OCI-LY1 (cell line): Measurements from ENCODE around the gene ILF3.

Source experiments
- H2AFZ ChIP-seq: fragments of 200-600 bp; sonication (generic), shearing (Covaris generic); 2 replicates; pipeline ENCODE4 v1.6.0; 2014; ENCODE audit warnings: antibody characterized with exemption, mild to moderate bottlenecking, low read length
- H3F3A ChIP-seq: fragments of 200-600 bp; sonication (generic), shearing (Covaris generic); 2 replicates; pipeline ENCODE4 v1.6.0; 2014; ENCODE audit warnings: mild to moderate bottlenecking, antibody characterized with exemption, low read length, moderate library complexity; ENCODE audit not compliant: insufficient read depth
- H3K27ac ChIP-seq: fragments of 200-600 bp; sonication (generic); 2 replicates; pipeline ENCODE4 v1.5.1; 2014; ENCODE audit warnings: low read length, mixed run types, mild to moderate bottlenecking, low read depth; ENCODE audit not compliant: poor library complexity, severe bottlenecking
- H3K27me3 ChIP-seq: fragments of 200-600 bp; sonication (generic); 2 replicates; pipeline ENCODE4 v1.6.0; 2014; ENCODE audit warnings: antibody characterized with exemption, mild to moderate bottlenecking, low read length, moderate library complexity; ENCODE audit not compliant: insufficient read depth
- H3K36me3 ChIP-seq: fragments of 200-600 bp; sonication (generic); 2 replicates; pipeline ENCODE4 v1.6.1; 2014; ENCODE audit warnings: mild to moderate bottlenecking, antibody characterized with exemption, low read length, moderate library complexity, mixed read lengths; ENCODE audit not compliant: insufficient read depth
- H3K4me1 ChIP-seq: fragments of 200-600 bp; sonication (generic); 2 replicates; pipeline ENCODE4 v1.5.1; 2014; ENCODE audit warnings: mild to moderate bottlenecking, low read length, moderate library complexity; ENCODE audit not compliant: insufficient read depth, severe bottlenecking
- H3K4me2 ChIP-seq: fragments of 200-600 bp; sonication (generic), shearing (Covaris generic); 2 replicates; pipeline ENCODE4 v1.6.1; 2014; ENCODE audit warnings: low read length
- H3K4me3 ChIP-seq: fragments of 200-600 bp; sonication (generic); 2 replicates; pipeline ENCODE4 v1.5.1; 2014; ENCODE audit warnings: low read length, low read depth, mild to moderate bottlenecking, mixed read lengths; ENCODE audit not compliant: poor library complexity, severe bottlenecking
- H3K79me2 ChIP-seq: fragments of 200-600 bp; shearing (Covaris generic); 2 replicates; pipeline ENCODE4 v1.6.1; 2016; ENCODE audit warnings: mixed run types, low read length, mixed read lengths; ENCODE audit not compliant: insufficient read depth
- H3K9ac ChIP-seq: fragments of 200-600 bp; sonication (generic), shearing (Covaris generic); 2 replicates; pipeline ENCODE4 v1.6.1; 2014; ENCODE audit warnings: mild to moderate bottlenecking, low read length, mixed read lengths
- H3K9me2 ChIP-seq: fragments of 200-600 bp; sonication (generic), shearing (Covaris generic); 2 replicates; pipeline ENCODE4 v1.6.1; 2014; ENCODE audit warnings: low read depth, mild to moderate bottlenecking, low read length, mixed read lengths
- H3K9me3 ChIP-seq: fragments of 200-600 bp; shearing (Covaris generic); 2 replicates; pipeline ENCODE4 v1.6.1; 2014; ENCODE audit warnings: low read length, mixed read lengths
- H4K20me1 ChIP-seq: fragments of 200-600 bp; sonication (generic), shearing (Covaris generic); 2 replicates; pipeline ENCODE4 v1.6.0; 2016; ENCODE audit warnings: mild to moderate bottlenecking, low read length; ENCODE audit not compliant: insufficient read depth
- CTCF ChIP-seq: fragments of 200-600 bp; sonication (generic), shearing (Covaris generic); IDR thresholded peaks from 2 replicates; pipeline ENCODE4 v1.5.1; 2017; ENCODE audit warnings: mild to moderate bottlenecking, antibody characterized with exemption, low read length, moderate library complexity, mixed read lengths
- EZH2 ChIP-seq: fragments of 200-600 bp; sonication (generic), shearing (Covaris generic); IDR thresholded peaks from 2 replicates; pipeline ENCODE4 v1.8.0; 2017; ENCODE audit warnings: borderline replicate concordance, mixed run types, mild to moderate bottlenecking, antibody characterized with exemption, low read length, moderate library complexity, mixed read lengths

ILF3 gene

GRCh38 chr19:10618846-10619245 lies 35.3 kb upstream of the ILF3 start:
- Histone ChIP-seq H3K36me3 (peaks cover 21% of the 10 kb centered on the region), H3K9ac (no peak overlapping the region), H3K4me1 (peaks cover 7% of the 10 kb centered on the region), H3K27ac (no peak overlapping the region), H3F3A (no peaks in the 10 kb centered on the region), H3K4me2 (no peak overlapping the region), H3K27me3 (no peaks in the 10 kb centered on the region), H3K79me2 (peaks cover 37% of the 10 kb centered on the region), H2AFZ (no peak overlapping the region), H3K9me3 (no peaks in the 10 kb centered on the region), H4K20me1 (no peaks in the 10 kb centered on the region), H3K9me2 (no peaks in the 10 kb centered on the region), H3K4me3 (no peak overlapping the region)
- TF ChIP-seq CTCF (no peak), EZH2 (no peak)

- Histone ChIP-seq H3K79me2 (peaks cover 21% of the 10 kb centered on the region), H3K9ac (no peak overlapping the region), H3K9me2 (no peaks in the 10 kb centered on the region), H4K20me1 (no peaks in the 10 kb centered on the region), H3K36me3 (peaks cover 16% of the 10 kb centered on the region; the same call in 1 of the 2 replicates), H3K4me1 (peaks cover 1% of the 10 kb centered on the region), H3K4me2 (no peak overlapping the region), H3K27me3 (no peaks in the 10 kb centered on the region), H3F3A (no peaks in the 10 kb centered on the region), H3K4me3 (no peak overlapping the region), H3K9me3 (no peaks in the 10 kb centered on the region), H3K27ac (no peak overlapping the region), H2AFZ (no peak overlapping the region)
- TF ChIP-seq EZH2 = no peak
Observed at GRCh38 chr19:10620786-10621185, 33.4 kb upstream of the ILF3 start.

GRCh38 chr19:10621966-10622365 lies 32.2 kb upstream of the ILF3 start:
- TF ChIP-seq CTCF (no peak), EZH2 (no peak)
- Histone ChIP-seq H3K4me1 (no peaks in the 10 kb centered on the region), H3K79me2 (peaks cover 17% of the 10 kb centered on the region), H4K20me1 (no peaks in the 10 kb centered on the region), H3K27me3 (no peaks in the 10 kb centered on the region), H3K36me3 (peaks cover 18% of the 10 kb centered on the region; the same call in 1 of the 2 replicates), H3K27ac (no peak overlapping the region), H3K4me3 (no peak overlapping the region), H3K4me2 (no peak overlapping the region), H3K9ac (no peak overlapping the region), H3K9me2 (no peaks in the 10 kb centered on the region), H3F3A (no peaks in the 10 kb centered on the region), H2AFZ (no peak overlapping the region), H3K9me3 (no peaks in the 10 kb centered on the region)

GRCh38 chr19:10624585-10624984 lies 29.6 kb upstream of the ILF3 start:
- Histone ChIP-seq H3K27me3 (no peaks in the 10 kb centered on the region), H3K4me1 (no peaks in the 10 kb centered on the region), H3K9me3 (no peaks in the 10 kb centered on the region), H3K9ac (no peak overlapping the region), H3F3A (no peaks in the 10 kb centered on the region), H3K4me2 (no peak overlapping the region), H3K4me3 (no peak overlapping the region), H3K27ac (no peak overlapping the region), H3K9me2 (no peaks in the 10 kb centered on the region), H3K79me2 (peaks cover 8% of the 10 kb centered on the region; the same call in 1 of the 2 replicates), H4K20me1 (no peaks in the 10 kb centered on the region), H2AFZ (no peak overlapping the region), H3K36me3 (peaks cover 19% of the 10 kb centered on the region)
- TF ChIP-seq EZH2 (no peak), CTCF (no peak)
